Astrocyte (in vitro differentiated cells and primary cell): ENCODE data around the gene PSD4.

ENCODE experiments used
- EZH2 ChIP-seq: IDR thresholded peaks from 2 replicates; pipeline ENCODE4 v1.6.1; 2012; ENCODE audit warnings: mild to moderate bottlenecking, low read length, inconsistent platforms; ENCODE audit not compliant: insufficient read depth
- TF ChIP-seq, protein P1 (sequence below): IDR thresholded peaks from 2 replicates; pipeline ENCODE4 v1.5.1; 2011; ENCODE audit warnings: low read depth, mild to moderate bottlenecking, inconsistent platforms, low read length, moderate library complexity; ENCODE audit not compliant: insufficient read depth

- TF ChIP-seq EZH2: no peak
- TF ChIP-seq, protein P1, sequence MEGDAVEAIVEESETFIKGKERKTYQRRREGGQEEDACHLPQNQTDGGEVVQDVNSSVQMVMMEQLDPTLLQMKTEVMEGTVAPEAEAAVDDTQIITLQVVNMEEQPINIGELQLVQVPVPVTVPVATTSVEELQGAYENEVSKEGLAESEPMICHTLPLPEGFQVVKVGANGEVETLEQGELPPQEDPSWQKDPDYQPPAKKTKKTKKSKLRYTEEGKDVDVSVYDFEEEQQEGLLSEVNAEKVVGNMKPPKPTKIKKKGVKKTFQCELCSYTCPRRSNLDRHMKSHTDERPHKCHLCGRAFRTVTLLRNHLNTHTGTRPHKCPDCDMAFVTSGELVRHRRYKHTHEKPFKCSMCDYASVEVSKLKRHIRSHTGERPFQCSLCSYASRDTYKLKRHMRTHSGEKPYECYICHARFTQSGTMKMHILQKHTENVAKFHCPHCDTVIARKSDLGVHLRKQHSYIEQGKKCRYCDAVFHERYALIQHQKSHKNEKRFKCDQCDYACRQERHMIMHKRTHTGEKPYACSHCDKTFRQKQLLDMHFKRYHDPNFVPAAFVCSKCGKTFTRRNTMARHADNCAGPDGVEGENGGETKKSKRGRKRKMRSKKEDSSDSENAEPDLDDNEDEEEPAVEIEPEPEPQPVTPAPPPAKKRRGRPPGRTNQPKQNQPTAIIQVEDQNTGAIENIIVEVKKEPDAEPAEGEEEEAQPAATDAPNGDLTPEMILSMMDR: no peak
Measured at GRCh38 chr2:113124181-113124961, 49.4 kb upstream of the PSD4 start.
